ENCODE data around the gene EPB41L4B.
A peak's percentile ranks its signal among the peaks of the same experiment; 100 is the strongest.

The EPB41L4B gene

DNA sequence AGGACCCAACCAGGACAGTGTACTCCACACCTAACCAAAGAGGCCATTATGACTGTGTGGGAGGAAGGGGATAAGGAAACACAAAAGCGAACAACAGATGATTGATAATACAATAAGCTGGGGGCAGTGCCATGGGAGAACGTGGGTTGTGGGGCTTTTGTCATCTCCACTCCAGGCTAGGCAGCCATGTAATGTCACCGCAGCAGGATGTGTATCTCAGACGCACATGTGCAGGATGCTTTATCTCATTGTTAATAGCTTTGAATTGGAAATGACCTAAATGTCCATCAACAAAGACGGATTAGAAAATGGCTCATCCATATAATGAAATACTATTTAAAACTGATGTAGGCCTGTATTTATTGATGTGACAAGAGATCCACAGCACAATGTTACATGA is 51.0 kb downstream of the EPB41L4B start:
- DNase-seq (ENCODE audit: low spot score) = no peak

DNA sequence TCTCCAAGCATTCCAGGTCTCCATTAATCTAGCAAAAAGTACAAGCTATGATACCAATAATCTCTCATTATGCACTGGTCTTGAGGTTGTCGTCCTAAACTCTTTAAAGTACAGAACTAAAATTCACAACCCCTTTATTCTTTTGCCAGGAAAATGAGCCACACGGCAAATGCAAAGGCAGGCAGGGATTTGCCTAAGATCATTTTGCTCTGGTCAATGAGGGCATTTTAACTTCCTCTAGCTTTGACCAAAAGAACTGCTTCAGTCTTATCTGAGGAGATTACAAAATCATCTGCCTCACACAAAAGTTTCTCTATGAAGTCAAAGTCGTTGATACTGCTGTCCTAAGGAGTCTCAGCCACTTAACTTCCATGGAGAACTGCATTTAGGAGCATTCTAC is 51.8 kb downstream of the EPB41L4B start:
- DNase-seq (ENCODE audit: low spot score) = no peak

DNA sequence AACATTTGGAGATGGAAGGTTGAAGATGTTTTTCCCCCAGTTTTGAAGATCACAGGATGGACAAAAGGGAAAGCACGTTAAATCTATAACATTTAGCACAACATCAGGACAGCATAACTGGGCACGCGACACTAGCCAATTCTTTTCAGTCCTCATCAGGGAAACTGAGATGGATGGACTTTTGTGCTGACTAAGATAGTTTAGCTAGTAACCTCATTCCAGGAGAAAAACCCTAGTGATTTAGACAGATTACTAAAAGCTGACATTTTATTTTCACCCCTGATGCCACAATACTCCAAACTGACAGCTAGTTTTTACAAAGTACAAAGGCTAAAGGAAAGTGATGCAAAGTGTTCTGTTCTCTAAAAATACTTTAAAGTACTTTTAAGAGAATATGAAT is 53.3 kb downstream of the EPB41L4B start:
- no peak for DNase-seq (ENCODE audit: low spot score)

DNA sequence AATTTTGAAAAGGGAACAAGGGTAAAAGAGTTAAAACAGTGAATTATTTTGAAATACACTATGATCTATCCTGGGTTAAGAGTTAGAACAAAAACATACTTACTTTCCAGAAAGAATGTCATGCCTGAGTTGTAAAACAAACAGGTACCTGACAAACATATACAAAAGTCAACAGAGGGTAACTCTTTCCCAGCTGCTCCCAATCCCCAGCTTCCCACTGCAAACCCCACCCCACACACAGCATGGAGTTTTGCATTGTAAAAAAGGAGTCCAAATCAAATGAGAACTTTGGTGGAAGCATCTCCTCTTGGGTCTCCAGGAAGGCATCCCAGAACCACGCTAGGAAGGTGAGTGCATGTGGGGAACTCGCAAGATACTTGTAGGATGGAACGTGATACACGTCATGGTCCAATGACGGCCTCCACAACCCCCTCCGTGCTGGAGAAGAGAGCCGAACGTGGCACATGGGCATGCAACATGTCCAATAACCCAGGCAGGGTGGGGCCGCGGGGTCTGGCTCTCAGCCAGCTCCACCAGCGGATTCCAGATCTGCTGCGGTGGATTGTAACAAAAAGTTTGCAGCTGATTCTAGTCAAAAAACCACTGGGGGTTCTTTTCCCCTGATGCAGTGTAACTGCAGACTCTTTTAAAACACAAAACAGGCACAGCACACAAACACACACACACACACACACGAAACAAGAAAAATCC is 55.8 kb downstream of the EPB41L4B start:
- DNase-seq (ENCODE audit: low spot score) = no peak

DNA sequence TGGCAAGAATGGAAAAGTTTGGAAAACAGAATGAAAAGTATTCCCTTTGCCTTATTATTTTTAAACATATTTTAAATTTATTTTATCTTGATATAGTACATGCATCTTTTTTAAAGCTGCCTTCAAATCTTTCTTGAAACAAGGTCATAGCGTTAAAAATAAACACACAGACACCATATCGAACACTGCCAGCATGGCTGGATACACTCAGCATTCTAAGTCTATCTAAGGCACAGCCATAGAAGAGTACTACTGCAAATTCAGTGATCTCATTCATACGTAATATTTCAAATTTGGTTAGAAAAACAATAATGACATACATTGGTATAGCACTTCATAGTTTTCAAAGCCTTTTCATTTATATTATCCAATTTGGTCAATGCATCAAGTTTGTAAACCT is 57.5 kb downstream of the EPB41L4B start:
- DNase-seq (ENCODE audit: low spot score) = no peak

DNA sequence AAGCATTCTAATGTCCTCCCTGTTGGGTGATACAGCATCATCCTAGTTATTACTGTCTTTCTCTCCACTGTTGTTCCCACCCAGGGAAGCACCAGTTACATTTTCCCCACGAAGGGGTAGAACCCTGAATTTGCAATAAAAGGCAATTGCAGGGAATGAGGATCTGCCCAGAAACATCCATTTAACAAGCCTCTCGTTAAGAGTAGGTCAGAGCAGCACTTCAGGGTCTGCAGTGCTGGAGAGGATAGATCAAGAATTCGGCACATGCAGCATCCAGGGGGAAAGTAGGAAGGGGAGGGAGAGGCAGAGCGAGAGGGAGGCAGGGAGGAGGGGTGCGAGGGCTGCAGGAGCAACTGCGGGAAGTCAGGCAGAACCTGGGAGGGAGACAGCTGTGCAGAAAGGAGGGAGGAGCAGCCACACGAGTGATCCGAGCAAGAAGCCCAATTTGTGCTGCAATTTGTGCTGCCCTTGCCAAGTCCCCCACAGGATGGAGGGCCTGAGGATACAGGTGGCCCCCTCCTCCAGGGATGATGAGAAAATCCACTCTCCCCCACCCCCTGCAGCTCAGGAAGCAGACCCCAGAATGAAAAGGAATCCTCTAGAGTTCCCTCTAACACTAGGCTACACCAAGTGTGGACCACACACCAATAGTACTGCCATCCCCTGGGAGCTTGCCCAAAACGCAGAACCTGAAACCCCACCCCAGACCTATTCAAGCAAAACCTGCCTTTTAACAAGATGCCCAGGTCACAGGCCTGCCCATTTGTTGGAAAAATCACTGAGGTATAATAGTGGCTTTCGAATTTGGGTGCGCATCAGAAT is 62.2 kb downstream of the EPB41L4B start:
- DNase-seq (ENCODE audit: low spot score) = no peak

DNA sequence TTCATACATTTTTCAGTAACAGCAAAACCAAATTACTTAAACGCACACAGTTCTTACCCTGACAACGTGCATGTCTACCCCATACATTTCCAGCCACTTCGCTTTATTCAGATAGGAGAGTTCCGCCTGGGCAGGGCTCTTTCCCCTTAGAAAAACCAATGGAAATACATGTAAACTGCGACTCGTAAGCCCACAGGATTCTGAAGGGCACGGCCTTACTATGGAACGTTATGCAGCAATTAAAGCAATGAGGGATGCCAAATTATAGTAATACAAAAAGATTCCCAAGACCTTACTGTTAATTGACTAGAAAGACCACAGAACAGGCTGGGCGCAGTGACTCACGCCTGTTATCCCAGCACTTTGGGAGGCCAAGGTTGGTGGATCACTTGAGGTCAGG is 64.5 kb downstream of the EPB41L4B start:
- DNase-seq (ENCODE audit: low spot score) = no peak

DNA sequence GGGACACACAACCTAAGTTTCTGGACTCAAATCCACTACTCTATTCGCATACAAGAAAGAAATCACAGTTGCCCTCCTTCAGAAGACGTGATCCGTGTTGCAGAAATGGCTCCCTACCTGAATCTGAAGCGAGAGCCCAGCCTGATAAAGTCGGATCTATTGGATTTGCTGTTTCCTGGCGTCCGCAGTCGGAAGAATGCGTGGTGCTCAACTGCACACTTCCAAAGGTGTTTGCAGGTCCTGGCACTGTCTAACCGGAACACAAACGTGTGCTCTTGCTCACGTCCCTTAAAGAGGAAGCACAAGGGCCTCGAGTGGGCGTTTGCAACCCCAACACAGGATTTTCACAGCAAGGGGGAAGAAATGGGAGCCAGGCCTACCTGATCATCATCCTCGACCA is 65.5 kb downstream of the EPB41L4B start:
- DNase-seq (ENCODE audit: low spot score) = no peak

DNA sequence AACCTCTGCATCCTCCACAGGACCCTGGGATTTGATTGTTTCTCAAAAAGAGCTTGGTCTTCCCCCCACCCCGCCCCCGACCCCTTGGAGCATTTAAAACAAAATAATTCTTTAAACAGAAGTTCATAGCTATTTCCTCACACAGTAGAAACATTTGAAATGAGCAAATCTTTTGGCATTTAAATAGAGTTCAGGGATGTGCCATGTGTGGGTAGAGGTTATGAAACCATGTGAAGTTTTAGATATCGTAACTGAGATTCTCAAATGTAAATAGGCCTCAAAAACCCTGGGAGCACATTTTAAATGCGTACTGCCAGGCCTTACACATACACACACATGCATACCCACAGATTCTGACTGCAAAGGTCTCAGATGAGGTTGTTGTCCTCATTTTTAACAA is 66.5 kb downstream of the EPB41L4B start:
- no peak for DNase-seq (ENCODE audit: low spot score)

DNA sequence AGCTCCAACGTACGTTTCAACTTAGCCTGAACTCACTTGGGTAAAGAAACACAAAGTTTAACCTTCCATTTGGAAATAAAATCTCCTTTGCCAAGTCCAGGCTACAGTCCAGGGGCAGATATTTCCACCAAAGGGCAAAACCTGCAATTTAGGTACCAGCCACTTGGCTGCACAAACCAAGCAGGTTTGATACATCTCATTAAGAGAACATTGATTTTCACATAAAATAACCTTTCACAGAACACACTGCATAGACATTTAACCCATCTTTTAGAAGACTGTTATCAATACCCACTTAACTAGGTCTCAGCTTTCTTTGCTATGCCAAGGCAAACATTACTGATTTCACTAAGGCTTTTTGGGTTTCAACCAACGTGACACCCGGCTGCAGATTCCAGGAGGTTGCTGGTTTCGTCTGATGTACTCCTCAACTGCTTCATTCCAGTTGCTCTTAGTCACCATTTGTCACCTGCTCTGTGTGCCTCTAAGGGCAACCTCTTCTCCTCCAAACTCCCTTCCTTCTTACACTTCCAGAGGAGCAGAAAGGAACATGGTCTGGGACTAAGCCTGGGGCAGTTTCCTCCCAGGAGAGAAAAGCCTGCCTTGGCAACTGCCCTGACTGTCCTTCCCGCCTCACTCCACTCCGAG is 67.1 kb downstream of the EPB41L4B start:
- DNase-seq (ENCODE audit: low spot score) = peak; percentile 23

DNA sequence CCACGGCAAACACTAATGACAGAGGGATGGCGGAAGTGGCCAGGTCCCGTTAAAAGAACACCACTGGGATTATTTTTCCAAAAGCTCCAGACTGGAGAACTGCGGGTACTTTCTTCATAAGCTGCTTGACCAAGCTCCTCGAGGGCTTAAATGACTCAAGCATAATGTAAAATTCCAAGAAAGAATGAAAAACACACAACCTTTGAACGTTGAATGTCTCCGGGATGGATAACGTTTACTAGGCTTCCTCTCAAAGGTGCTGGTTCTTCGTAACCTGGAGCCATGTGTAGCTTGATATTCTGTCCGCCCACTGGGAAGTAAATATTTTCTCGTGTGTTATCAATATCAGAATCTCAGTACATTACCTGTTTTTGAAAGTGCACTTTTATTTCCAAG is 67.6 kb downstream of the EPB41L4B start:
- no peak for DNase-seq (ENCODE audit: low spot score)

DNA sequence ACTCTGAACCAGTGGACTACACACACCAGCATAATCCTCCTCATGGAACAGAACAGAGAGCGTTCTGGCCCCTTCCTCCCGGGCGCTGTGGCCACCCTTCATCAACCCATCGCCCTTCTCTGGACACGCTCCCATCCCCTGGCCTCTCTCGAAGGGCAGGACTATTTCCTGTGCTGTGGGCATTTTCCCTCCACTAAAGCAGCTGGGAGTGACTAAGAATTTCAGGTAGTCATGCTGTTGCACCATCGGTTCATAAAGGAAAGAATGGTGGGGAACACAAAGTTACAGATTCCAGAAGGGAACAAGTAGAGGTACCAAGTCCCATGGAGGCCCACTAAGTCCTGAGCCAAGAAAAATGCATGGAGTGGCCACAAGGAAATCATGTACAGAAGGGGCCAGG is 68.6 kb downstream of the EPB41L4B start:
- DNase-seq (ENCODE audit: low spot score) = no peak

DNA sequence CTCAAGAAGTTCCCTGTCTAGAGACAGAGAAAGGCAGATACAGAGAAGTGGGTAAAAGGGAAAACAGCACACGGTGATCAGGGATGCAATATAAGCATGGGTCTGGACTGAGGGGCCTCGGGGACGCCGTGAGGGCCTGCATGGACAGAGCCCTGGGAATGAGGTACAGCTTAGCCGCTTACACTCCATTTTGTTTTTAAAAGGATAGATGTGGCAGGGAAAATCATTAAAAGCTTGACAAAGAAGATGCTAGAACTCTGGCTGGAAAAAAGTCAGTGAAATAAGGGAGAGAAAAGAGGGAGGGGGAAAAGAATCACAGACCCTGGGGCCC is 69.1 kb downstream of the EPB41L4B start:
- no peak for DNase-seq (ENCODE audit: low spot score)

DNA sequence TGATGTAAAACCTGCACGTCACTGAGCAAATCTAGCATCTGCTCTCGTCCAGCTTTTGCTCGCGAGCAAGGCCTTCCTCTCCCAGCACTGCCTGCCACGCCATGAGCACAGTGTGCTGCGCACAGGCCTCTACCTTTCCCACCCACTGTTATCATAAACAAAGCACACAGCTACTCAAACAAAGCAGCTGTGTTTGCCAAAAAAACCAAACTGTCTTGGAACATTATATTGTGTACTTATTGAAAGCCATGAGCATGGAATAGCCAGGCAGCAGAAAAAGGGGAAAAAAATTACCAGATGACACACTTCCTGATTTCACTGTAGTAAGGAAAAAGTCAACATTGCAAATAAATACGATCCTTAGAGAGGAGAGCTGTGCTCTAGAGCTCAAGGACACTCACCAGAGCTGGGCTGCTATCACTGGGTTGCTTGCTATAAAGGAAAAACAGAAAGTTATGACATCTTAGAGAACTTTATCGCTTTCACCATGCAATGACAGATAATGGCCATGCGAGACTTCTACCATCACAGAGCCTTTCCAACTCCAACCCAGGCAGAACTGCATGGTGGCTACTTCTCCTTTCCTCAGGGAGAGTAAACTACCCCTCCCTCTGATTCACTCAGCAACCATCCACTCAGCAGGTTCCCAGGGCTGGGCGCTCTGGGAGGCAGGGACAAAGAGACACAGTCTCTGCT is 69.6 kb downstream of the EPB41L4B start:
- DNase-seq (ENCODE audit: low spot score) = no peak

DNA sequence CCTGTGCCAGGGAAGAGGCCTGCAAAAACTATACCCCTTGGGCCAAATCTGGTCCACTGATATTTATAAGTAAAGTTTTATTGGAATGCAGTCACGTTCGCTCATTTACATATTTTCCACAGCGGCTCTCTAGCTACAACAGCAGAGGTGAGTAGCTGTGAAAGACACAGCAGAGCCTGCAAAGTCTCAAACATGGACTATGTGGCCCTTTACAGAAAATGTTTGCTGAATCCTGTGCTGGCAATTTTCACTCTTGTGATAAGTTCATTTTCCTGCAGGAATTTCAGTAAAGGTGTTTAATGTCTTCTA is 70.1 kb downstream of the EPB41L4B start:
- DNase-seq (ENCODE audit: low spot score) = no peak

DNA sequence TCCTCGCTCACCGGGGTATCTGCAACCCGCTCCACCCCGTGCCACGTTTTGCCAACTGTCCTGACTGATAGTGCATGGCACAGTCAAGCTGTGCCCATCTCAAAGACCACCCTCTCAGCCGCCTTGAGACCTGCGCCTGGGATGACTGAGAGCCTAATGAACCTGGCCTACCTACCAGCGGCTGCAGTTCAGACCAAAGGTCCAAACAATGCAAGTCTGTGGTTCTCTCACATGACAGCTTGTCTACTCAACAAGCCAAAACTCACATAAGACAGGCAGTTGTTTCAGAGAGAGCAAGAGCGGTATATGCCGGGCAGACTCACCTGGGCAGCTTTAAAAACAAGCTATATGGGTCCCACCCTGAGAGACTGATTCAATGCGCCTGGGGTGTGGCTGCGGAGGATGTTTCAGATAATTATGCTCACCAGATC is 70.5 kb downstream of the EPB41L4B start:
- DNase-seq (ENCODE audit: low spot score) = no peak

DNA sequence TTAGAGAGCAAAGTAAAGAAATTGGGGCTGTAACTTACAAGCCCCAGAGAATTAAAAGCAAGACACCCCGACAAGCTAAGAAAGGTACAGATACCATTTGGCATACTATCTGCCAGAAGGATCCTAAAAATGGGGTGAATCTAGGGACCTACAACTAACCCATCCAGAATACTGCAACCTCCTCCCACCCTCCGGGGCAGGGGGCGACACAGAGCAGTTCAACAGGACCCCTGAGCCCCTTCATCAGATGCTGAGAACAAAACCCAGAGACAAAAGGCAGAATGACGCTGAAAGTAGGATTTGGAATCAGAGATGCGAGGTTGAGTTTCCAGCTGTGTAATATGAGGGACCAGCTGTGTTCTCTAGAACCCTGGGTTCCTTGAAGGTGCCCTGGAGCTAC is 71.2 kb downstream of the EPB41L4B start:
- DNase-seq (ENCODE audit: low spot score) = no peak

DNA sequence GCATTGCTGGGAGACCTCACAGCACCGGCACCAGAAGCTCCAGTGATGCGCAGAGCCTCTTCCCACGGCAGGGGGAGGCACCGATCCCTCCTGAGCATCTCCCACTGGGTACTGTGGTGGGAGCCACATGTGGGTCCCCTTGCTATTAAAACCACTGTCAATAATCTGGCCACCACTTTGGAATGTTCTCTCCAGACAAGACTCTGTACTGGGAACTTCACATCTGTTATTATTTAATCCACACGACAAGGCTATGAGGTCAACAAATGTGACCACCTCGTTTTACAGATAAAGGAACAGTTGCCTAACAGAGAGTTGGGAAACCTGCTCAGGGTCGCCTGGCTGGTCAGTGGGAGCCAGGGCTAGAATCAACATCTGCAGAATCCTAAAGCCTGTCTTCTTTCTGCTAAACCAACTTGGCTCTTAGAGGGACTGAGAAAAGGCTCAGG is 72.7 kb downstream of the EPB41L4B start:
- no peak for DNase-seq (ENCODE audit: low spot score)

DNA sequence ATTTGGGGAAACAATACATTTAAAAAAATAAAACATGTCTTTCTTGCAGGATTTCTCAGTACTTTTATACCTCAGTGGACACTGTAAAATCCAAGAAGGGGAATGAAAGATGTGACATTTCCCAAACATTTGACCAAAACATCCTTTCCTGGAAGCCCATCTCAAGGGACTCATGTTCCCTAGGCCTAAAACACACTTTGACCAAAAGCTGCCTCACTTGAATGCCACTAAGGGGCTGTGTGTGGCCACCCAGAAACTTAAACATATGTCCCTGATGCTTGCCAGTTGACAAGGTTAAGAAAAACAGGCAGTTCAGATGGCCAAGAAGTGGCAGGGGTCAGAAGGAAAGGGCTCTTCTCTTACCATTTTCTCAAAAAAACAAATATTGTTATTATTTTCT is 73.6 kb downstream of the EPB41L4B start:
- DNase-seq (ENCODE audit: low spot score) = no peak

DNA sequence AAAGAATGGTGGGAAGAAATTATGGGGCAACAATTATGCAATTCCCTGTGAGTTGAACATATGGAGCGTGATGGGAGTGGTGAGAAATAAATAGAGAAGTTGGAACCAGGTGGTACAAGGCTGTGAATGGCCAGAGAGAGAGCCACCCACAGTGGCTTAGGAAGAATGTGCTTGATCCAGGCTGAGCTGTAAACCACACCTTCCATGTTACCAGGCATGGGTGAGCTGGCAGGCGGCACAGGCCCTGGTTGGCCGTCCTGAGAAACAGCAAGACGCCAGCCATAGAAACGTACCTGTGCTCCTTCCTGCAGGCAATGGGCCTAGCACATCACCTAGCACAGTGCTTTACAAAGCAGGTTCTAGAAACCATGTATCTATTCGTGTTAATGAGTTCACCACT is 74.3 kb downstream of the EPB41L4B start:
- DNase-seq (ENCODE audit: low spot score) = no peak

DNA sequence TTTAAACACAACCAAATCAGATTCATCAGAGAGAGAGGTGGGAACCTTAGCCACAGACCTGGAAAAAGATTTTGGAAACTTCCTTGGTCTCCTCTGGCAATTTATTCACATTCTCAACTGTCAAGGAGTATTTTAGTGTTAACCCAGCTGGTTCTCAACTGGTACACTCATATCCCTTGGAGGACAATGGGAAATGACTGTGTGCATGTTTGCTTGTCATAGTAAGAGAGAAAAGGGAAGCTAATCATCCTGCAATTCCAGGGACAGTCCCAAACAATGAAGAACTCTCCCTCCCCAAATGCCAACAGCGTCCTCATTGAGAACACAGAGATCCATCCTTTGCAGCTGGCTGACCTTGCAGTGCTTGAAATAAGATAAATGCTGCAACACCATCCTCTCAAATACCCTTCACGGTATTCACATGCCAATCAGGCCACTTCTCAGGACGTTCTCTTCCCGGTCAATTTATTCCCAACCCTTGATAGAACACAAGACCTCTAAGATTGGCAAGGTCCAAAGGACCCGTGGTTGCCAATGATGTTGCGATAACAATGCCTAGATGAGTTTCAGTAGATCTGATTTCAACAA is 75.5 kb downstream of the EPB41L4B start:
- DNase-seq (ENCODE audit: low spot score) = no peak
